K562 (cell line): ENCODE data around the gene NMRK2. TPM values are rescaled to one million over a fixed set of nuclear protein-coding genes. Genes with fewer than 3 reads are reported as not detected.

ENCODE experiments used
- DIDO1 ChIP-seq: fragments of 450-650 bp; IDR thresholded peaks from 2 replicates; pipeline ENCODE4 v1.6.1; 2016; ENCODE audit warnings: low read depth, missing biosample characterization, missing genetic modification characterization
- GATA2 ChIP-seq: sonication (generic); formaldehyde crosslinking; IDR thresholded peaks from 2 replicates; pipeline ENCODE4 v1.4.0; 2020; ENCODE audit warnings: mild to moderate bottlenecking, missing genetic modification reagents
- IRF9 ChIP-seq: fragments of 450-650 bp; IDR thresholded peaks from 2 replicates; pipeline ENCODE4 v1.6.1; 2016; ENCODE audit warnings: missing biosample characterization, missing genetic modification characterization
- MECOM ChIP-seq: fragments of 250-450 bp; sonication (Bioruptor Pico); IDR thresholded peaks from 2 replicates; pipeline ENCODE4 v1.8.0; 2022; ENCODE audit warnings: inconsistent platforms
- POLR2G ChIP-seq: fragments of 200-400 bp; formaldehyde crosslinking; IDR thresholded peaks from 2 replicates; pipeline ENCODE4 v1.6.1; 2017; ENCODE audit warnings: low read depth, mild to moderate bottlenecking, antibody characterized with exemption, low read length, moderate library complexity
- POLR3A ChIP-seq: IDR thresholded peaks from 2 replicates; pipeline ENCODE4 v1.6.1; 2011; ENCODE audit warnings: borderline replicate concordance, mild to moderate bottlenecking, moderate library complexity; ENCODE audit not compliant: insufficient read length, insufficient read depth; ENCODE audit errors: extremely low read depth
- TRIM28 ChIP-seq: fragments of 450-650 bp; IDR thresholded peaks from 2 replicates; pipeline ENCODE4 v1.6.1; 2017
- VEZF1 ChIP-seq: fragments of 200-800 bp; sonication (Bioruptor generic); IDR thresholded peaks from 2 replicates; pipeline ENCODE4 v1.6.1; 2017; ENCODE audit warnings: missing genetic modification characterization, missing compliant biosample characterization
- ZBTB33 ChIP-seq: sonication (generic); formaldehyde crosslinking; IDR thresholded peaks from 2 replicates; pipeline ENCODE4 v1.8.1; 2023; ENCODE audit warnings: mild to moderate bottlenecking, missing genetic modification reagents
- ZNF24 ChIP-seq: fragments of 450-650 bp; IDR thresholded peaks from 2 replicates; pipeline ENCODE4 v1.6.1; 2016
- ZNF668 ChIP-seq: fragments of 250-450 bp; sonication (Bioruptor Pico); IDR thresholded peaks from 2 replicates; pipeline ENCODE4 v1.8.0; 2022; ENCODE audit warnings: mild to moderate bottlenecking, inconsistent platforms
- polyA plus RNA-seq, 8 experiments: library from polyadenylated mRNA; depleted of rRNA in 4 of 8; stranded (reverse) in 5 of 8; unstranded in 3 of 8; fragments of >200 nt; fragmentation: Nextera tagmentation in 2 of 8; fragmentation: Illumina TruSeq in 1 of 8; extraction: Ambion mirVana in 2 of 8; extraction: Trizol in 1 of 8; gene quantifications; 2 replicates each; pipeline versions ENCODE4 v1.2.1 to v1.2.3, GENCODE V29; 2011 to 2014; ENCODE audit warnings: inconsistent platforms in 1 of 8, missing spikeins in 1 of 8
- total RNA-seq, 7 experiments: library from RNA; depleted of rRNA in 6 of 7; stranded (reverse); fragments of >200 nt in 6 of 7; fragmentation: Illumina TruSeq in 2 of 7; extraction: Trizol in 2 of 7; gene quantifications; 2 replicates each; pipeline versions ENCODE4 v1.2.1 to v1.2.3, GENCODE V29; 2011 to 2021; ENCODE audit warnings: low replicate concordance in 1 of 7

Gene NMRK2
- total and polyA plus RNA-seq, 9 of the 15 experiments (the other 6 are each of a cell fraction or from before 2014, with no cell fraction given) = not detected

GRCh38 chr19:3958836-3959765 lies 26.2 kb downstream of the NMRK2 start (continued):
- TF ChIP-seq POLR3A (no peak), POLR2G (0 out of 2 replicates have a peak, but pooled peaks have one; percentile 19), MECOM (CRISPR knock-in tag) (no peak), ZBTB33 (peak; percentile 99), DIDO1 (tag) (no peak), GATA2 (no peak), IRF9 (tag) (no peak), TRIM28 (no peak), ZNF668 (no peak), VEZF1 (CRISPR knock-in tag) (no peak), ZNF24 (no peak)
